ENCODE measurements around the gene CIB4.

Gene CIB4

DNA sequence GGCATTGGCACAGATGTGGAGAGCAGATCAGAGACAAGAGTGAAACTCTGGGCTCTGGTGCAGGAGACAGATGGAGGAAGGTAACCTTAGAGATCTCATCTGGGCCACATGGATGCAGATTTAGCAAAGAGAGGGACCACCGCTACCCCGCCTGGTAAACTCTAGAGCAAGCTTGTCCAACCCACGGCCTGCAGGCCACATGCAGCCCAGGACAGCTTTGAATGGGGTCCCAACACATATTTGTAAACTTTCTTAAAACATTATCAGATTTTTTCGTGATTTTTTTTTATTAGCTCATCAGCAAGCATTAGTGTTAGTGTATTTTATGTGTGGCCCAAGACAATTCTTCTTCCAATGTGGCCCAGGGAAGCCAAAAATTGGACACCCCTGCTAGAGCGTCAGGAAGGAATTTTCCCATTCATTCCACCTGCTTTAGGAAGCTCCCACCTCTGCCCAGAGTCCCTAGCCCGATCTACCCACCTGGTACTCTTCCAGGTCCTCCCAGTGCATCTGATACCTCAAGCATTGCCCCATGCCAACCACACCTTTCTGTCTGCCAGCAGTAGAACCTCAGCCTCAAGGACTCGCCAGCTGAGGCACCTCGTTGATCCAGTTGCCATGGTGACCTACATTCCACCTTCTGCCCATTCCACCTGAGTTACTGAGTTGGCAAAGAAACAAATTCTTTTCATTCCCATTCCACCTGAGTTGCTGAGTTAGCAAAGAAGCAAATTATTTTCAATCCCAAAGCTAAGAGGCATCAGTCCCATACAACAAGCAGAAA lies at the start of gene CIB4:
Gene CIB4 (minus strand): TSS at position 586 of the 784 bp plus-strand sequence. CDS start 52 bp downstream, at position 534.
- DNase-seq, result no peak

DNA sequence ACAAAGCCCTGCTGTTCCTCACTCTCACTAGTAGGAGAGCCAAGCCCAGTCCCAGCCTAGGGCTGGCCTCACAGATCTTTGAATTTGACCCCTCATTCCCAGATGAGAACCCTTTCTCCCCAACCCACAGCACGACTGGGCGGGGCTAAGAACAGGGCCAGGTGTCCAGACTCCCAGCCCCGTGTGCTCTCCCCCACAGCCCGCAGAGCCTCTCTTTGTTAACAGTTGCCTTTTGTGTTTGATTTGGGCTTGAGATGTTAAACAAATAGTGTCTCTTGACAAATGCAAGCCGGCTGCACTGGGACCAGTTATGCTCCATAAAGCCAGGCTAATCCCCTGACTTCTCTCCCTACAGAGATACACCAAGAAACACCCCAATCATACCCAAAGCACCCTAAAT lies 46.6 kb upstream of the CIB4 start:
- DNase-seq, result no peak

DNA sequence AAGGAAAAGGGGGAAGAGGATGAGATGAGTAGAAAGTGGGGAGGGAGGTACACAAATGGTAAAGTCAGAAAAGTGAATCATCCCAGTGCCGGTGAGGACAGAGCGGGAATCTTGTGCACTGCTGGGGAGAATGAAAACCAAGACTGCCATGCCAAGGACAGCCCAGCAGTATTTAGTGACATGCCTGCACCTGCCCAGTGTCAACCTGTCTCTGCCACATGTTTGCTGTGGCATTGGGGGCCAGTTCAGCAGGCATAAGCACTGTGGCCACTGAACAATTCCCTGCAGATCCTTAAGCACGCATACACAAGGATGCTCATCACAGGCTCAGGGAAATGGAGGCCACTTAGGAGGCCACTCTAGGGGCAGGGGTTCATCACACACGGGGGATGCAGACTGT lies 46.2 kb upstream of the CIB4 start:
- DNase-seq, result no peak

DNA sequence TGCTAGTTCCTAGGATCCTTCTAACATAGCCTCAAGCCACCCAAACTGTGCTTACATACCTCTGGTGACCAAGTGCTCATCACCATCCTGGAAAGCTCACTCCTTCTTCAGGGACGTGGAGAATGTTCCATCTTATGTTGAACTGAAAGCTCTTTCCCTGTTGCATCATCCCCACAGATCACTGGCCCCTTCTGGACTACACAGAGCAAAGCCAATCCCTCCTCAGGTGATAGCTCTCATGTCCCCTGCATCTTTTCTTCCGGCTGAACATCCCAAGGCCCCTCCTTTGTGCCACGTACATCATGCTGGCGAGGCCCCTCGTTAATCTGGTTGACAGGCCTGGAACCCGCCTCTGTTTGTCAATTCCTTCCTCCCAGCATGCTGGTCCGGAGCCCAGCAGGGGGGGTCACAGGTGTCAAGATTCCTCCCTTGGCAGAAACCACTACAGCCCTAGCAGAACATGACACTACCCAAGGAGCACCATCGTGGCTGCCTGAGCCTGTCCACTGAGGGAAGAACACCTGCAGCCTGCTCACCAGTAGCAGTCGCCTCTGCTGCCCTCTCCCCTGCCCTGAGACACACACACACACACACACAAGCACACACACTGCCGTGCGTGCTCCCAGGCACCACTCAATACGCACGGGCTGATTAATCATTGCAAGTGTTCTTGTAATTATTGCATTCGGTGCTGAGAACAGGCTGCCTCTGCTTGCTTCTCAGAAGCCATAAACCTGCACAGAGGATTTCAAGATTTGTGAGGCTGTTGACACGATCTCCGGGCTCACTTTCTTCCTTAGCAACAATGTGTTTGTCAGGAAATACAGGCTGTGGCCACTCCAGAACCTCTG lies 45.0 kb upstream of the CIB4 start:
- no peak for DNase-seq

DNA sequence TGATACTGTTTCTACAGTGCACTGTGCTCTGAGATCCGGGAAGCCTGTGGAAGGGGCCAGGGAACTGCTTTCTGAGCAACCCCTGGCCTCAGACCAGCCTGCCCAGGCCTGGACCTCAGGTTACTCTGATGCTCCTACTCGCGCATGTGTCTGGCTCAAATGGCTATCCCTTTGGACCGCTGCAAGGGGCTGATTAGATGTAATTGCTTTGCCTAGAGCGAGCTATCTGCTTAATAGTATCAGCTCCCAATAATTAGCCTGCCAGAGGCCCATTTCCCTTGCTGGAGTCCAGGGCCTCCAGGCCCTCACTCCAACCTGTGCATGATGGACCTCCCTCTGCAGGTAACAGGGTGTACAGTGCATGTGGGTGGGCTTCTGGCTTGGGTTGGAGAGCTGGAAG lies 44.2 kb upstream of the CIB4 start:
- no peak for DNase-seq

DNA sequence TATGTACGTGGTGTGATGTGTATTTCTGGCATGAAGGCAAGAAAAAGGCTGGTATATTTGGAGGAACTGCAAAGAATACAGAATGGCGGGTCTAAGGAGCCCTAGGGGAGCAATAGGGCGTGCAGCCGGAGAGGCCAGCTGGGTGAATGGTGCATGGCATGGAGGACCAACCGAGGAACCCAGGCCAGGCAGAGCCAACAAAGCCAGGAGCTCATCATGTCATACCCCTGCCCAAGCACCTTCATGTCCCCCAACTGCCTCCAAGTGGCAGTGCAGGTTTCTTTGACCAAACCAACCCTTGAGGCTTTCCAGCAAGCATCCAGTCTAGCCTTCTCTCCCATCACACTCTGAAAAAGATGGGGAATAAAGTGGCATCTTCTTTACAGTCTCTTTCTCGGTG lies 42.4 kb upstream of the CIB4 start:
- no peak for DNase-seq

DNA sequence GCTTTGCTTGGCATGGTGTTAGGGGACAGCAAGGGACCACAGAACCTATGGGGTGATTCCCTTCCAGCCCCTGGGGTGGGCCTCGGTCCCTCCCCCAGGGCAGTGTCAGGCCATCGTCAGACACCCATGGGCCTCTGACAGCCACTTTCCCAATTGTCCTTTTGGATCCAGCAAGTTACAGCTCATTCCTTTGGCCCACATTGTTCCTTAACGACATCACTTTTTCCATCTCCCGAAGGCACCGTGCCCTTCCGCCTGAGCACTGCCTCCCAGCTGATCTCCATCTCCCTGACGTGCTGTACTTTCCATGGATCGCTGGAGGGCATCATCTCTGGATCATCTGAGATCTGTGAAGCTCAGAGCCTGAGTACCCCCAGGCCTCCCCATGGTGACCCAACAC lies 41.0 kb upstream of the CIB4 start:
- no peak for DNase-seq

DNA sequence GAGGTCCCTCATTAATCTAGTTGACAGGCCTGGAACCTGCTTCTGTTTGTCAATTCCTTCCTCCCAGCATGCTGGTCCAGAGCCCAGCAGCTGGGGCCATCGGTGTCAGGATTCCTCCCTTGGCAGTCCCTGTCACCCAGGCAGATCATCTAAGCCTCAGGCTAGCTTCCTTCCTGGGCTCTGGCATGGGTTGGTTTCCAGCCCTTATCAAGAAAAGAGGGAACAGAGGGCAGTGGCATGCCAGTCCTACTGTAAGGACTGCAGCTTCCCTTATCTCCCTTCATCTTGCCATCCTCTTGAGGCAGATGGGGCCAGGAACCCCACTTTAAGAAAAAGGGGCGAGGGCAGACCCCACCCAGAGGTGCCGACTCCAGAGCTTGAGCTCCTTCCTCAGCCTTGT lies 40.5 kb upstream of the CIB4 start:
- DNase-seq, result no peak

DNA sequence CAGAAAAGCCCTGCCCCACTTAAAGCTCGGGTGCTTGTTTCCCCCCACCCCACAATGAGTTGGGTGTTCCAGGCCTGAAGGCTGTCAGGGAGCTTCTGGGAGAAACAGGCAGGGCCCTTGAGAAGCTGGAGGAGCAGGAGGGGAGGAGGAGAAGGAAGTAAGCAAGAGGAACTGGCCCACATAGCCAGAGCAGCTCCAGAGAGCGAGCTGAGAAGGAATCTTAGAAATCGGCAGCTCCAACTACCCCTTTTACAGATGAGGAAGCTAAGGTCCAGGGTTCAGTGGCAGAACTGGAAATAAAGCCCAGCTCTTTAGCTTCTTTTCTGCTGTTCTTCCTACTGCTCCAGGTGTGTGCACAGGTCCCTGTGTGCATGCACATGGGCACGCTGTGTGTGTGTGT lies 38.7 kb upstream of the CIB4 start:
- DNase-seq, result no peak

DNA sequence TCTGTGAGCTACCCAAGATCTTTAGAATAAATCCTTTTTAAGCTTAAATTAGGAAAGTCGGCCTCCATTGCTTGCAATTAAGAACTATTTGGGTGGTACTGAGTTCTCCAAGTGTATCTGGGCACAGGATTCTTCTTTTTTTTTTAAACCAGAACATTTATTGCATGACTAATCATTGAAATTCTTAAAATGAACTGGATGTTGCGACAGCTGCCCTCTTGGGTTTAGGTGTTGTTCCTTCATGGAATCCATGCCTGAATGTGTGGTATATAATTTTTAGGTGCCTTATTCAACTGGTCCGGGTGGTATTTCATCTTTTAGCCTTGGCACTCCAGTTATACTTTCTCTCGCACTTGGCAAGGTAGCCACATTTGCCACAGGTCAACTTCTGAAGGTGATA lies 36.9 kb upstream of the CIB4 start:
- DNase-seq, result no peak

DNA sequence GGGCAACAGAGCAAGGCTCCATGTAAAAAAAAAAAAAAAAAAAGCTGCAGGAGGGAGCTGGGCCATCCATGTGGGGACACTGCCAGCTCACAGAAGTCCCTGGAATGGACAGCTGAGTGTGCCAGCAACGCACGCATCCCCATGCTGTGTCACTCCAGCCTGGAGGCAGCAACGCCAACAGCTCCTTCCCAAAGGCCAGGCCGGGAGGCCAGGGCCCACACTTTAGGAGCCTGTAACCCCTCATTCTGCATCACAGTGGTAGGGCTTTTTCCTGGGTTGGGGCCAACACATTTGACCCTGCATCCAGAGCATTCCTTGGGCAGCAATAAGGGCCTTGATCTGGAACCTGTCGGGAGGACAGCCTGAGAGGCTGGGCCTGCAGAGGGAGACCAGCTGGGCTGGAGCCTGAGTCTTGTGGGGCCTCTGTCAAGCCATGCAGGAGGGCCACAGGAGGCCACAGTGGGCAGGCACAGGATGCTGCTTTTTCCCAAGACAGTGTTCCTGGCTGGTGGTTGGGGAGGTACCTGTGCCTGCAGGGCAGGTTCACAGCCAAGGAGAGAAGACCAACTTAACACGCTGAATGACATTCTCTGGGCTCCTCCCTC lies 34.6 kb upstream of the CIB4 start:
- DNase-seq, result no peak

DNA sequence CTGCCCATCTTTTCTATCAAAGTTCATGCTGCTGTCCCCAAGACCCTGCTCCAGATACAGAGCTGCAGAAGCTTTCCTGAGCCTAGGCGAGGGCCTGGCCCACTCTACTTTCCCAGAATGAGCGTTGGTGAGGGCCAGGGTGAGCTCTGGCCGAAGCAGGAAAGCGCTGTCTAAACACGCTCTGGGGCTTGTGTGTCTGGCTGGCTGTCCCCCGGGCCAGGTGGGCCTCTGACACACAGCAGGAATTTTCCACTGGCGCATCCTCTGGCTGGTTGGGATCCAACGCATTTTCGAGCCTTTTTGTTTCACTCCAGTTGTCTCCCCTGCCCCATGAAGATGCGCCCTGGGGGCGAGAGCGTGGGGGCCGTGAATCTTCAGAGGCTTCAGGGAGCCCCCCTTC lies 33.6 kb upstream of the CIB4 start:
- DNase-seq, result no peak

DNA sequence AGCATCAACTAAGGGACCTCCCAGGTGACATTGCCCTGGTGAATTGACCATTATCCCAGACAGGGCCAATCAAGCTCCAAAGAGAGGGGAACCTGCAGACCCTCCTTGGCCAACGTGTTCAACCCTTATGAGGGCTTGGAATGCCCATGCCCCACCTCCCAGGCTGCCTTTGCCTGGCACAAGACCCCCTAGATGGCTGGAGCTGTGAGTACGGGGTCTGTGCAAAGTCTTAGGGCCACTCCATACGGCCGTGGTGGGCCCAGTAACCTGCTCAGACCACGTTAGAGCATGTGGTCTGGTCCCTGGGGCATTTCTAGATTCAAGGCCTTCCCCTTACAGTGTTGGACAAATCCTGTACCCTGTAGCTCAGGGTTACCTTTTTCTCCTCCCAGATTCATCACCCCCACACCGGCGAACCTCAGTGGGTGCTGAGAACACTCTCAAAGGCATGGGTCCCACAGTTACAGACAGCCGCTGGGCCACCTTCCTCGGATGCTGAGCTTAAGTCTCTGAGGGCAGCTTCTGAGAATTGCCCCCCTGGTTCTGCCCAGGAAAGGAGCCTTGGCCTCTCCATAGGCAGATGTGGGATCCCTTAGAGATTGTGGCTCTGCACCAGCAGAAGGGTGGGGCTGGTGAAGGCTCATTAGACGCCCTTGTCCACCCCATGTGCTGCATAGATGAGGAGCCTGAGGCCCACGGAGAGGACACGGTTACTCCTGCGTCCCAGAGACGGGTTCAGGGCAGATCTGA lies 33.0 kb upstream of the CIB4 start:
- no peak for DNase-seq

DNA sequence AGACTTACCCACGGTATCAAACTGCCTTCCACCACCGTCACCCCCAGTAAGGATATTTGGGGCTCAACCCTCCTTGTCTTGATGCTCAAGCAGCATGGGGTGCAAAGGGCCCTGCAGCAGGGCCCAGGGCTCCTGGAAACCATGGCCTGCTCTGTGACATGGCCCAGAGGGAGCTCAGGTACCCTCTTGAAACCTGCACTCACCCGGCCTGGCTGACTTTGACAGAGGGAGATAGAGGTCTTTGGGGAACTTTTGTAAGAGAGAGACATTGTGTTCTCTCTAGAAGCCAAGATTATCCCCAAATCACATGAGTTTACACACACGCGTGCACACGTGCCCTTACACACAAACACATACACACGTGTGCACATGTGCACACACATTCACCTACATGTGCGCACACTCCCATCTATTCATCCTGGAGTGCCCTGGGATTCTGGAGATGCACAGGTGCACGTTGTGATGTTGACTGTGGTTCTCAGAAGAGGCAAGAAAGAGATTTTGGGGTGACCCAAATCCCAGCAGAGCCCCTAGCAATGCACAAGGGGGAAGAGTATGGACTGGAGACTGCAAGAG lies 31.7 kb upstream of the CIB4 start:
- DNase-seq, result no peak

DNA sequence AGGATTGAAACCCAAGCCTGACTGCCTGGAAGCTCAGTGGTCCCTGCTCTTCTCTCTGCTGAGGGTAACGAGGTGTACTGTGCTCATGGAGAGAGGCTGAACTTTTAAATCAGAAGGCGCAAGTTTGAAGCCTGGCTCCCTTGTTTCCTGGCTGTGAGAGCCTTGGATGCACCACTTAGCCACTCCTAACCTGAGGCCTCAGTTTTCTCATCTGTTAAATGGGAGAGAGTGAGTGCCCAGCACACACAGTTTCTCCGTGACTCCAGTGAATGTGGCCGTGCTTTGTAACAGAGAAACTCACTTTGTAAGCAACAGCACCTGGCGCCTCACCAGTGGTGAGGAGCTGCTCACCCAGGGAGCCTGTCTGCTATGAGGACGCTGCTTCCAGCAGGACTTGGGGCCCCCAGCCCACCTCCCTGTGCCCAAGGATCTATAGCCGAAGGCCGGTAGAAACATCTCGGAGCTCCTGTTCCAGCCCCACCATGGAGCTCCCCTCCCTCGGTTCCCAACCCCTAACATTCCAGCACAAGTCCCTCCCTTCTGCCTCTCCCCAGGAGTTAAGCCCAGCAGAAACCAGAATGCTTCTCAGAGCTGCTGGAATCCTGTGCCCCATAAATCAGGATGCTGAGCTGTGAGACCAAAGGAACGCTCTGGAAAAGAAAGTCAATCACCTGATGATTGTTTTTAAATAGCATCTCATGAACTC lies 31.1 kb upstream of the CIB4 start:
- no peak for DNase-seq

DNA sequence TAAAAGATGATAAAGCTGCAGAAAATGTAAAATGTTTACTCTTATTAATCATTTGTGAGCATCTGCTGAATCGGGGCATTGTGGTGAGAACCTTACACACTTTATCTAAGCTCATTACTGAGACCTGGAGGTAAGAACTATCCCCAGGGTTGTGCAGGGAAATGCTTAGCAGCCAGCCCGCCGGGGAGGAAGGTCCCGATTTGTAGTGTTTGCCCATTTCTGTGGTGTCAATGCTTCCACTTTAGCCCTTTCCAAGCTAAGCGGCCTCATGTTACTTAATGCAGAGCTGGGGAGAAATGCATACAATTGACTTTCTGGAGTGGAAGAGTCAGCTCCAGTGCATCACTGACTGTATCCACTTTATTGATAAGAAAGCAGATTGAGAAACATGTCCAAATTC lies 30.5 kb upstream of the CIB4 start:
- no peak for DNase-seq

DNA sequence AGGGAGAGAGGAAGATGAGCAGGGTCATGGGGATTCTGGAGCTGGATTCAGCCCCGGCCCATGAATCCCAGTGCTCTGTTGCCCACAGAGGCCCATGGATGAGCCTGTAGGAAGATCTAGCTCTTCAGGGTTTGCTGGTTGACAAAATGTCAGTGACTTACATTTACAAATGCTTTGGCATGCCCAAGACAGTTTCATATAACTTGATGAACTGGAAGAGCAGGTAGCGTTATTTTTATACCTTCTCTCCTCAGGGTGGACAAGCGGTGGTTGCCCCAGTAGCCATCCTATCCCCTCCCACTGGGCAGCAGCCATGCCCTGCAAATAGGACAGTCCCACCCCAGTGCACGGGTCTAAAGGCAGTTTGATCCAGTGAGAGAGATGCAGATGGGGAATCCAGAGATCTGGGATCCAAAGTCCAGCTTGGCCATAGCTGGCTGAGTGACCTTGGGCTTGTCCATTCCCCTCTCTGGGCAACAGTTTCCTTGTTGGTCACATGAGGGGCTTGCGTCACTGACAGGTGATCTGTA lies 29.8 kb upstream of the CIB4 start:
- no peak for DNase-seq

DNA sequence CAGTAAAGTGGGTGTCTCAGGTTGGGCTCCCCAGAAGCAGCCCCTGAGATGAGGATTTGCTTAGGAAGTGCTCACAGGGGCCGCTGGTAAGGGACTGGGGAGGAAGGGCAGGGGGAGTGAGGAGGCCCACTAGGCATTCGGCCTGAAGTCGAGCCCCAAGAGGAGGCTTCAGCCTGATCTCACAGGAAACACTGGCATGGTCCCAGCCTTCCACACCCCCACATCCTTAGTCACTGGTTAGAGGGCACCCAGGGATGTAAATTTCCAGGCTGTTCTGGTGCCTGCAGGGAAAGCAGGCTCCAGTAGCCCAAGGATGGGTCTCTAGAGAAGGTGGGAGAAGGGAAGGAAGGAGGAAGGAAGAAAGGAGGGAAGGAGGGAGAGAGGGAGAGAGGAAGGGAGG lies 29.0 kb upstream of the CIB4 start:
- DNase-seq, result no peak

DNA sequence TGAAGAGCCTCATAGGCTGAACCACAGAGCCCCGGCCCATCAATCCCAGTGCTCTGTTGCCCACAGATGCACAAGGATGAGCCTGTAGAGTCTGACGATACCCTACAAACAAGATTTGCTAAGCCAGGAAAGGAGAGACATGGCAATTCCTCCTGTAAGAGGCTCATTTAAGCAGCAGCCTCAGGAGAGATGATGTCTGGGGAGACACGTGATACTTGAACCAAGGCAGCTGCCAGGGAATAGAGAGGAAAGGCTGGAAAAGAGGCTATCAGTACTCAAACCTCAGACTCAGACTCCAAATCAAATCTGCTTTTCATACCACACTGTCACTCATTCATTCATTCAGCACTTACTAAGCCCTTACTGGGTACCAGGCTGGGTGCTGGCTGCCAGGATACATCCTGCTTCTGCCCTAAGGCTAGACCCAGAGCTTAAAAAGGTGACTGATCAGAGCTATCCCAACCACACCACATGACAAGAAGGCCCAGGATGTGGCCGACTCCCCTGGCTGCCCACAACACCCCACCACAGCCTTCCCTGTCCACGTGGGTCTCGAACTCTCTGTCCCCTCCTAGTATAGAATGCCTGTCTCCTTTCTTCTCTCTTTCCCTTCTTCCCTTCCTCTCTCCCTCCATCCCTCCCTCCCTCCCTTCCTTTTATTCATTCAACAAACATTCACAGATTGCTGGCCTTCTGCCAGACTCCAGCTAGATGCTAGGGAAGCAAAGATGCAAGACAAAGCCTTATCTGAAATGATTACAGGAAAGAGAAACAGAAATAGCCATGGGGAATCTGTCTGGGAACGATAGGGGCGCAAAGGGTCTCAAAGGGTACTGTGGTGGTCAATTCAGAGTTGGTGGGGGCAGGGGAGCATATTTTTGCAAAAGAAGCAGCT lies 27.9 kb upstream of the CIB4 start:
- no peak for DNase-seq

DNA sequence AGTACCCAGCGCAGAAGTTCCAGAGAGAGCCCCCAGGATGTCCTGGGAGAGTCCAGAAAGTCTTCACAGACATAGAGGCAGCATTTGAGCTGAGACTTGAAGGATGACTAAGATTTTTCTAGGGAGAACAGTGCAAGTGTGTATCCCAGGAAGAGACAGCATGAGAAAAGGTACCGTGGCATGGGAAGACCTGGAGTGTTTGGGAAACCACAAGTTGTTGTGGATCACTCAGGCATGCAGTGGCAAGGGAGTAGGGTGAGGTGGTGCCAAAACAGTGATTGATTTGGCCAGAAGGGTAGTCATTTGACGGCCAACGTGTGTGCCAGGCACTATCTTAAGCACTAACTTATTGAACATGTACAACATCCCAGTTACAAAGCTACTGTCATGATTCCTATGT lies 26.9 kb upstream of the CIB4 start:
- no peak for DNase-seq

DNA sequence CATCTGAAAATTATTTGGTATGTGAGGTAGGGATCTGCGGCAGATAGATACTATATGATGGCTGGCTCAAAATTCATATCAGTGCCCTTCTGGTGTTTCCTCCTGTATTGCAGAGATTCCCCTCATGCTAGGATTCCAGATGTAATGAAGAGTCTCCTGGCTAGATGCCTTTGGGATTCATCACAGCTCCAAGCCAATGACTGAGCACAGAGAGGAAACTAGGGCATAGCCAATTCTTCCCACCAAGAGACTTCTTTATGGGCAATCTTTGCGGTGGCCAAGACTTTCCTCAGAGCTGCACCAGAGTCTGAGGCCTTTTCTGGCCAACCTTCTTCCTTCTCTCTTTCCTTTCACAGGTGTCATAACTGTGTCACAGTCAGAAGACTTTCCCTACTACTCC lies 25.5 kb upstream of the CIB4 start:
- no peak for DNase-seq
